ENCODE measurements around the gene ENG.

DNA sequence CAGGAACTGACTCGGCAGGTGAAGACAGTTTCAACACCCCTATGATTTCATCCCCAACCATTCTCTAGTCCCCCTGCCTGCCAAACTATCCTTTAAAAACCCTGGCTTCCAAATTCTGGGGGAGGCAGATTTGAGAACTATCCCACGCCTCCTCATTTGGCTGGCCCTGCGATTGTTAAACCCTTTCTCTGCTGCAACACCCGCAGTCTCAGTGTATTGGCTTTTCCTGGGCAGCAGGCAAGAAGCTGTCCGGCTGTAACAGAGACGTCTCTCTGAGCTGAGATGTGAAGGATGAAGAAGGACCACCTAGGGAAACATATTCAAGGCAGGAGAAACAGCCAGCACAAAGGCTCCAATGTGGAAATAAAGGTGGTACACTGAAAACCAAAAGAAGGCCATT is 38.4 kb upstream of the ENG start:
- TF ChIP-seq EZH2phosphoT487 (conservative IDR thresholded peaks at IDR 0.05; ENCODE audit: low read length) = no peak
- TF ChIP-seq, protein P1, sequence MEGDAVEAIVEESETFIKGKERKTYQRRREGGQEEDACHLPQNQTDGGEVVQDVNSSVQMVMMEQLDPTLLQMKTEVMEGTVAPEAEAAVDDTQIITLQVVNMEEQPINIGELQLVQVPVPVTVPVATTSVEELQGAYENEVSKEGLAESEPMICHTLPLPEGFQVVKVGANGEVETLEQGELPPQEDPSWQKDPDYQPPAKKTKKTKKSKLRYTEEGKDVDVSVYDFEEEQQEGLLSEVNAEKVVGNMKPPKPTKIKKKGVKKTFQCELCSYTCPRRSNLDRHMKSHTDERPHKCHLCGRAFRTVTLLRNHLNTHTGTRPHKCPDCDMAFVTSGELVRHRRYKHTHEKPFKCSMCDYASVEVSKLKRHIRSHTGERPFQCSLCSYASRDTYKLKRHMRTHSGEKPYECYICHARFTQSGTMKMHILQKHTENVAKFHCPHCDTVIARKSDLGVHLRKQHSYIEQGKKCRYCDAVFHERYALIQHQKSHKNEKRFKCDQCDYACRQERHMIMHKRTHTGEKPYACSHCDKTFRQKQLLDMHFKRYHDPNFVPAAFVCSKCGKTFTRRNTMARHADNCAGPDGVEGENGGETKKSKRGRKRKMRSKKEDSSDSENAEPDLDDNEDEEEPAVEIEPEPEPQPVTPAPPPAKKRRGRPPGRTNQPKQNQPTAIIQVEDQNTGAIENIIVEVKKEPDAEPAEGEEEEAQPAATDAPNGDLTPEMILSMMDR (IDR thresholded peaks at IDR 0.05; ENCODE audit: insufficient read depth, low read length, poor library complexity, severe bottlenecking) = no peak

Measured in SU-DHL-6 (cell line).